ENCODE results near the gene CES4A. TPM values are rescaled to one million over a fixed set of nuclear protein-coding genes. Genes with fewer than 3 reads are reported as not detected.
"Not testable (repeated sequence)": the region's sequence is repeated elsewhere in the genome, so short reads cannot be mapped to it uniquely, and the experiment has no call there.

The CES4A gene
- total RNA-seq, 1 donor from 2014 or later: 0.22 TPM

DNA sequence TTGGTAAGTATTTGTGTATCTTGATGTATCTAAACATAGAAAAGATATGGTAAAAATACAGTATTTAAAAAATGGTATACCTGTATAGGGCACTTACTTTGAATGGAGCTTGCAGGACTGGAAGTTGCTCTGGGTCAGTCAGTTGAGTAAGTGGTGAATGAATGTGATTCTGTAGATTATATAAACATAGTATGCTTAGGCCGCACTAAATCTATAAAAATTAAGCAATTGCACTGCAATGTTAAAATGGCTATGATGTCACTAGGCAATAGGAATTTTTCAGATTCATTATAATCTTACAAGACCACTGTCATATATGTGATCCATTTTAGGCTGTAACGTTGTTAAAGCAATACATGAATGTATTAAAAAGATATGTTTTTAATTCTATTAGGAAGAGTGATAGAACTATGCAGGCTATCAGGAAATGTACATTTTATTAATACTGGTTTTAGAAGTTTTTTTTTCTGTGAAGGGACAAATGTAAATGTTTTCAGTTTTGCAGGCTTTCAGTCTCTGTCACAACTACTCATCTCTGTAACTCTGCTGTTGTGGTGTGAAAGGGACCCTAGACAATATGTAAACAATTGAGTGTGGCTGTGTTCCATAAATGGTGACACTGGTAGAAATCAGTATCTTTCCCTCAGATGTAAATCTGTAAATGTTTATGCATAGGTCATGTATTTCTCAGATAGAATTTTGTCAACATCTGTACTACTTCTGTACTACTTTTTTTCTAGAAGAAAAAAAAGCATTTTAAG is 51.1 kb downstream of the CES4A start:
- no peak for DNase-seq (ENCODE audit: low spot score)
- Histone ChIP-seq H2AFZ (replicated peaks) (no peak overlapping the region), H3K27me3 (no peaks in the 10 kb centered on the region), H3K4me1 (no peaks in the 10 kb centered on the region), H3F3A (ENCODE audit: low read depth) (no peaks in the 10 kb centered on the region), H3K4me2 (no peak overlapping the region), H3K79me2 (ENCODE audit: low read depth) (peaks cover 82% of the 10 kb centered on the region), H4K20me1 (ENCODE audit: low read depth) (peaks cover 29% of the 10 kb centered on the region), H3K4me3 (no peak overlapping the region), H3K36me3 (peaks cover 5% of the 10 kb centered on the region), H3K27ac (no peak overlapping the region), H3K9me3 (ENCODE audit: low read depth) (no peaks in the 10 kb centered on the region), H3K9ac (no peak overlapping the region)
- Mint-ChIP-seq H3K36me3 (peaks cover 17% of the 10 kb centered on the region), H3K4me3 (no peak overlapping the region), H3K9me3 (no peaks in the 10 kb centered on the region), H3K27ac (no peak overlapping the region), H3K4me1 (peaks cover 7% of the 10 kb centered on the region), H3K27me3 (ENCODE audit: insufficient read depth, low read depth) (peaks cover 6% of the 10 kb centered on the region)
- TF ChIP-seq EZH2phosphoT487 (IDR thresholded peaks at IDR 0.05) (no peak), EZH2 (IDR thresholded peaks at IDR 0.05) (no peak), CTCF (IDR thresholded peaks at IDR 0.05) (no peak)

DNA sequence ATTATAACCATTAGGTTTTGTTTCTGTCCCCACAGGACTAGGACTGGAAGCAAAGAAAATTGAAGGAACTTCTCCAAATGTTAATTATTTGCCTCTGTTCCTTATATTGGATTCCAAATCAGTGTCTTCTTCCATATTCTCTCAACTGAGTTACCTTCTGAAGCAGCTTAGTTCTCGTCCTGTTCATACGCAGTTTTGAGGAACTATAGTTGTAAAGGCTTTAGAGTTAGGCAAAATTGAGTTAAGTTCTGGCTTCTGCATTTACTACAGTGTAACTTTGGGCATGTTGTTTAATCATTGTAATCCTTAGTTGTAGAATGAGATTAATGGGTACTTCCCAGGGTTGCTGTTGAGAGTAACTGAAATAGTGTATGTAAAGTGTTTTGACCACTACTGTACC is 51.8 kb downstream of the CES4A start:
- no peak overlapping the region for H2AFZ ChIP-seq (replicated peaks)
- no peaks in the 10 kb centered on the region for H3K9me3 ChIP-seq (ENCODE audit: low read depth)
- no peaks in the 10 kb centered on the region for H3K27me3 ChIP-seq
- H3K4me3 ChIP-seq: no peak overlapping the region
- peaks cover 79% of the 10 kb centered on the region for H3K79me2 ChIP-seq (ENCODE audit: low read depth)
- H3K27ac ChIP-seq: no peak overlapping the region
- peaks cover 22% of the 10 kb centered on the region for H4K20me1 ChIP-seq (ENCODE audit: low read depth)
- no peak overlapping the region for H3K4me3 Mint-ChIP-seq
- peaks cover 6% of the 10 kb centered on the region for H3K27me3 Mint-ChIP-seq (ENCODE audit: insufficient read depth, low read depth)
- H3K4me1 ChIP-seq: no peaks in the 10 kb centered on the region
- H3K27ac Mint-ChIP-seq: no peak overlapping the region
- H3K36me3 Mint-ChIP-seq: peaks cover 13% of the 10 kb centered on the region
- H3K36me3 ChIP-seq: peaks cover 5% of the 10 kb centered on the region
- no peak overlapping the region for H3K4me2 ChIP-seq
- H3F3A ChIP-seq (ENCODE audit: low read depth): no peaks in the 10 kb centered on the region
- no peaks in the 10 kb centered on the region for H3K9me3 Mint-ChIP-seq
- no peak overlapping the region for H3K9ac ChIP-seq
- no peak for TF ChIP-seq EZH2 (IDR thresholded peaks at IDR 0.05)
- no peak for DNase-seq (ENCODE audit: low spot score)
- peaks cover 7% of the 10 kb centered on the region for H3K4me1 Mint-ChIP-seq

- Mint-ChIP-seq H3K36me3 (peaks cover 10% of the 10 kb centered on the region), H3K27ac (no peak overlapping the region), H3K9me3 (no peaks in the 10 kb centered on the region), H3K4me3 (no peak overlapping the region), H3K27me3 (ENCODE audit: insufficient read depth, low read depth) (peaks cover 6% of the 10 kb centered on the region), H3K4me1 (peaks cover 5% of the 10 kb centered on the region)
- Histone ChIP-seq H3K4me2 (no peak overlapping the region), H3K27ac (no peak overlapping the region), H3K9ac (no peak overlapping the region), H3K27me3 (no peaks in the 10 kb centered on the region), H3K36me3 (peaks cover 5% of the 10 kb centered on the region), H3K79me2 (ENCODE audit: low read depth) (peaks cover 72% of the 10 kb centered on the region), H3K4me1 (no peaks in the 10 kb centered on the region), H2AFZ (replicated peaks) (no peak overlapping the region), H3K4me3 (no peak overlapping the region), H3F3A (ENCODE audit: low read depth) (no peaks in the 10 kb centered on the region), H4K20me1 (ENCODE audit: low read depth) (peaks cover 18% of the 10 kb centered on the region), H3K9me3 (ENCODE audit: low read depth) (no peaks in the 10 kb centered on the region)
- no peak for DNase-seq (ENCODE audit: low spot score)
- no peak for TF ChIP-seq EZH2phosphoT487 (IDR thresholded peaks at IDR 0.05)
- TF ChIP-seq EZH2 (IDR thresholded peaks at IDR 0.05): no peak
- TF ChIP-seq CTCF (IDR thresholded peaks at IDR 0.05): no peak
These were observed 52.5 kb downstream of the CES4A start for GRCh38 chr16:67040906-67041305.

GRCh38 chr16:67041520-67041919 is 53.1 kb downstream of the CES4A start:
- not testable (repeated sequence) for H3K9me3 Mint-ChIP-seq; H2AFZ ChIP-seq (replicated peaks); H3K36me3 ChIP-seq; H3K4me3 ChIP-seq; H3K27ac Mint-ChIP-seq; H3K9me3 ChIP-seq (ENCODE audit: low read depth); H3K36me3 Mint-ChIP-seq; H3K27me3 Mint-ChIP-seq (ENCODE audit: insufficient read depth, low read depth); H3K9ac ChIP-seq; DNase-seq (ENCODE audit: low spot score); H3K4me2 ChIP-seq; H3K4me1 Mint-ChIP-seq; H3K27ac ChIP-seq; H3K27me3 ChIP-seq; H3F3A ChIP-seq (ENCODE audit: low read depth); H3K4me1 ChIP-seq; H3K4me3 Mint-ChIP-seq
- H4K20me1 ChIP-seq (ENCODE audit: low read depth): peaks cover 18% of the 10 kb centered on the region
- peaks cover 66% of the 10 kb centered on the region for H3K79me2 ChIP-seq (ENCODE audit: low read depth)
